ENCODE results near the gene PDE11A. TPM values are rescaled to one million over a fixed set of nuclear protein-coding genes. Genes with fewer than 3 reads are reported as not detected.

Gene PDE11A
- total RNA-seq, 1 experiment from 2014 or later, result 0.13 TPM

DNA sequence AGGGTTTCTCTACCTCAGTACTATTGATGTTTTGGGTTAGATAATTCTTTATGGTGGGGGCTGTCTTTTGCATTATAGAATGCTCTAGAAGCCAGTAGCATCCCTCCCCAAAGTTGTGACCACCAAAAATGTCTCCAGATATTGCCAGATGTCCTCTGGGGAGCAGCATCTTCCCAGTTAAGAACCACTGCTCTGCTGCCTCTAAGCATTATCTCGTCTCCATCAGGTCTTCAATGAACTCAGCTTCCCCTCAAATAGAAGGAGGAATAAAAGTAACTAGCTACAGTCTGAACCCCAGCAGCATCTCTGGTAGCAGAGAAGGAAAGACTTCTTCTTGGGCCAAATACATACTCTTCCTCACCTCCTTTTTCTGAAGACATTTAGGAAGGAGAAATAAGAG is 435.9 kb downstream of the PDE11A start:
- Histone ChIP-seq H3K23me2 (ENCODE audit: insufficient read length, low read depth, low read length, poor library complexity, severe bottlenecking) (no peaks in the 10 kb centered on the region), H3K9me3 (ENCODE audit: control insufficient read depth, low read depth, low read length) (no peaks in the 10 kb centered on the region), H3K18ac (ENCODE audit: insufficient read length, low read depth, low read length) (no peak overlapping the region), H3K4me1 (ENCODE audit: insufficient read depth, low read length) (no peaks in the 10 kb centered on the region), H2BK15ac (ENCODE audit: low read depth, low read length) (no peak overlapping the region), H3K79me2 (ENCODE audit: insufficient read depth, low read length) (no peaks in the 10 kb centered on the region), H2BK5ac (ENCODE audit: insufficient read length, low read length) (no peak overlapping the region), H2BK12ac (ENCODE audit: insufficient read length, low read depth, low read length) (no peak overlapping the region), H3K56ac (ENCODE audit: insufficient read length, low read depth, low read length) (no peak overlapping the region), H3K23ac (ENCODE audit: insufficient read length, low read depth, low read length) (no peak overlapping the region), H4K8ac (replicated peaks; ENCODE audit: insufficient read length, low read depth, low read length) (no peak overlapping the region), H3K4ac (ENCODE audit: low read depth, low read length) (no peak overlapping the region), H3K14ac (ENCODE audit: insufficient read depth, low read length) (no peak overlapping the region), H2AK5ac (ENCODE audit: insufficient read length, low read length) (no peak overlapping the region), H3T11ph (ENCODE audit: low read length) (no peak overlapping the region), H3K27ac (ENCODE audit: insufficient read length, low read depth, low read length) (no peak overlapping the region), H3K9ac (ENCODE audit: extremely low read depth, insufficient read length, low read length) (no peak overlapping the region), H3K4me2 (ENCODE audit: insufficient read depth, insufficient read length, low read length) (no peak overlapping the region), H3K27me3 (ENCODE audit: insufficient read depth, low read length) (no peaks in the 10 kb centered on the region), H2BK20ac (ENCODE audit: low read depth, low read length, poor library complexity, severe bottlenecking) (no peak overlapping the region), H3K79me1 (ENCODE audit: insufficient read depth, low read depth, low read length, poor library complexity, severe bottlenecking) (no peaks in the 10 kb centered on the region), H4K91ac (ENCODE audit: insufficient read length, low read depth, low read length) (no peak overlapping the region), H4K20me1 (ENCODE audit: control insufficient read depth, insufficient read depth, insufficient read length) (no peaks in the 10 kb centered on the region), H2BK120ac (ENCODE audit: low read depth, low read length, poor library complexity, severe bottlenecking) (no peak overlapping the region), H4K5ac (ENCODE audit: insufficient read length, low read depth, low read length) (no peak overlapping the region), H2AFZ (ENCODE audit: low read length) (no peak overlapping the region)
- Mint-ChIP-seq H3K9me3 (no peaks in the 10 kb centered on the region), H3K4me1 (peaks cover 6 to 10% of the 10 kb centered on the region in 2 experiments; a peak in 2 of 4 replicates), H3K27ac (no peak overlapping the region), H3K4me3 (no peak overlapping the region), H3K27me3 (ENCODE audit: low read depth) (peaks cover 4% of the 10 kb centered on the region), H3K36me3 (ENCODE audit: insufficient read depth in 1 of 3, low read depth in 3 of 3) (no peaks in the 10 kb centered on the region)
- no peak for DNase-seq
- TF ChIP-seq, protein P1, sequence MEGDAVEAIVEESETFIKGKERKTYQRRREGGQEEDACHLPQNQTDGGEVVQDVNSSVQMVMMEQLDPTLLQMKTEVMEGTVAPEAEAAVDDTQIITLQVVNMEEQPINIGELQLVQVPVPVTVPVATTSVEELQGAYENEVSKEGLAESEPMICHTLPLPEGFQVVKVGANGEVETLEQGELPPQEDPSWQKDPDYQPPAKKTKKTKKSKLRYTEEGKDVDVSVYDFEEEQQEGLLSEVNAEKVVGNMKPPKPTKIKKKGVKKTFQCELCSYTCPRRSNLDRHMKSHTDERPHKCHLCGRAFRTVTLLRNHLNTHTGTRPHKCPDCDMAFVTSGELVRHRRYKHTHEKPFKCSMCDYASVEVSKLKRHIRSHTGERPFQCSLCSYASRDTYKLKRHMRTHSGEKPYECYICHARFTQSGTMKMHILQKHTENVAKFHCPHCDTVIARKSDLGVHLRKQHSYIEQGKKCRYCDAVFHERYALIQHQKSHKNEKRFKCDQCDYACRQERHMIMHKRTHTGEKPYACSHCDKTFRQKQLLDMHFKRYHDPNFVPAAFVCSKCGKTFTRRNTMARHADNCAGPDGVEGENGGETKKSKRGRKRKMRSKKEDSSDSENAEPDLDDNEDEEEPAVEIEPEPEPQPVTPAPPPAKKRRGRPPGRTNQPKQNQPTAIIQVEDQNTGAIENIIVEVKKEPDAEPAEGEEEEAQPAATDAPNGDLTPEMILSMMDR (conservative IDR thresholded peaks at IDR 0.05), result no peak
- no CpG with 5 or more reads among the region's 1 CpG for WGBS (ENCODE audit: extremely low coverage, insufficient read length, low lambda C conversion rate)
